H1 (cell line): Measurements from ENCODE around the gene PURB.

Source experiments
- BRCA1 ChIP-seq: IDR thresholded peaks from 2 replicates; pipeline ENCODE4 v1.6.1; 2012; ENCODE audit warnings: low read depth, low read length, improper control_type of control experiment
- CHD2 ChIP-seq: IDR thresholded peaks from 2 replicates; pipeline ENCODE4 v1.6.1; 2012; ENCODE audit warnings: low read length, improper control_type of control experiment
- CTCF ChIP-seq, 3 experiments: IDR thresholded peaks; 1 replicate in 2 of 3; 2 replicates in 1 of 3; pipeline versions ENCODE4 v1.5.1 to v1.6.1; 2011; ENCODE audit warnings: low read length in 3 of 3, mild to moderate bottlenecking in 3 of 3, inconsistent platforms in 2 of 3, low read depth in 1 of 3, moderate library complexity in 1 of 3; ENCODE audit not compliant: insufficient read depth in 1 of 3; ENCODE audit errors: control extremely low read depth in 1 of 3
- EP300 ChIP-seq, 2 experiments: IDR thresholded peaks; 1 replicate in 1 of 2; 2 replicates in 1 of 2; pipeline ENCODE4 v1.6.1; 2011 to 2012; ENCODE audit warnings: low read depth in 2 of 2, low read length in 2 of 2, mild to moderate bottlenecking in 2 of 2, borderline replicate concordance in 1 of 2, inconsistent platforms in 1 of 2, moderate library complexity in 1 of 2
- EZH2 ChIP-seq: fragments of 200-600 bp; sonication (generic); IDR thresholded peaks from 2 replicates; pipeline ENCODE4 v1.7.1; 2012; ENCODE audit warnings: low read depth, mild to moderate bottlenecking, moderate library complexity, low read length, inconsistent platforms; ENCODE audit not compliant: severe bottlenecking
- HDAC2 ChIP-seq, 2 experiments: fragments of 300-600 bp in 1 of 2; sonication (generic) in 1 of 2; IDR thresholded peaks; 2 replicates each; pipeline ENCODE4 v1.6.1; 2011 to 2012; ENCODE audit warnings: low read depth in 2 of 2, low read length in 2 of 2, mild to moderate bottlenecking in 2 of 2, moderate library complexity in 2 of 2, borderline replicate concordance in 1 of 2, inconsistent platforms in 1 of 2
- POLR2A ChIP-seq, 2 experiments: IDR thresholded peaks; 1 replicate in 1 of 2; 2 replicates in 1 of 2; pipeline ENCODE4 v1.6.1; 2011; ENCODE audit warnings: low read depth in 2 of 2, low read length in 2 of 2, mild to moderate bottlenecking in 2 of 2; ENCODE audit errors: control extremely low read depth in 1 of 2
- ZNF274 ChIP-seq: IDR thresholded peaks from 2 replicates; pipeline ENCODE4 v1.7.0; 2012; ENCODE audit warnings: low read length, borderline replicate concordance; ENCODE audit errors: extremely low read depth
- TF ChIP-seq, protein P1 (sequence below): IDR thresholded peaks from 2 replicates; pipeline ENCODE4 v1.6.1; 2011; ENCODE audit warnings: low read length, improper control_type of control experiment

- no peak for TF ChIP-seq CTCF (IDR thresholded peaks at IDR 0.05; ENCODE audit: control extremely low read depth in 1 of 3, insufficient read depth in 1 of 3, low read depth in 1 of 3, low read length in 3 of 3)
- no peak for TF ChIP-seq CHD2
- TF ChIP-seq POLR2A (IDR thresholded peaks at IDR 0.05; ENCODE audit: control extremely low read depth in 1 of 2, low read depth in 2 of 2, low read length in 2 of 2): no peak
- TF ChIP-seq BRCA1: no peak
- TF ChIP-seq EP300 (IDR thresholded peaks at IDR 0.05; ENCODE audit: borderline replicate concordance in 1 of 2, low read depth in 2 of 2, low read length in 2 of 2): no peak
- no peak for TF ChIP-seq ZNF274
- TF ChIP-seq, protein P1, sequence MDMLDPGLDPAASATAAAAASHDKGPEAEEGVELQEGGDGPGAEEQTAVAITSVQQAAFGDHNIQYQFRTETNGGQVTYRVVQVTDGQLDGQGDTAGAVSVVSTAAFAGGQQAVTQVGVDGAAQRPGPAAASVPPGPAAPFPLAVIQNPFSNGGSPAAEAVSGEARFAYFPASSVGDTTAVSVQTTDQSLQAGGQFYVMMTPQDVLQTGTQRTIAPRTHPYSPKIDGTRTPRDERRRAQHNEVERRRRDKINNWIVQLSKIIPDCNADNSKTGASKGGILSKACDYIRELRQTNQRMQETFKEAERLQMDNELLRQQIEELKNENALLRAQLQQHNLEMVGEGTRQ: no peak
- no peak for TF ChIP-seq EZH2
- TF ChIP-seq HDAC2 (IDR thresholded peaks at IDR 0.05; ENCODE audit: borderline replicate concordance in 1 of 2, low read depth in 2 of 2, low read length in 2 of 2): no peak
These were observed 12.0 kb upstream of the PURB start for GRCh38 chr7:44897309-44897708.
